Measurements from ENCODE around the gene MAGEB4. TPM values are rescaled to one million over a fixed set of nuclear protein-coding genes. Genes with fewer than 3 reads are reported as not detected.

MAGEB4 gene
- total RNA-seq, 2 experiments from 2014 or later, result not detected

Other genes starting within 250 kb of the MAGEB4 start
- not detected for gene MAGEB2, start 26.4 kb upstream of the MAGEB4 start, total RNA-seq
- gene MAGEB3, start 11.3 kb upstream of the MAGEB4 start, total RNA-seq, result not detected
- gene MAGEB1, start 5.1 kb downstream of the MAGEB4 start, total RNA-seq, result not detected
- gene NR0B1, start 67.4 kb downstream of the MAGEB4 start, total RNA-seq, result not detected